ENCODE data around the gene STX8.
"Not testable (repeated sequence)": the region's sequence is repeated elsewhere in the genome, so short reads cannot be mapped to it uniquely, and the experiment has no call there.

STX8 gene

GRCh38 chr17:9258115-9259015 lies 317.3 kb downstream of the STX8 start:
- H3K27ac ChIP-seq = no peak overlapping the region
- no peaks in the 10 kb centered on the region for H3K36me3 ChIP-seq
- no peak overlapping the region for H3K4me3 ChIP-seq (ENCODE audit: low read depth, low read length)
- no peaks in the 10 kb centered on the region for H3K9me3 ChIP-seq (ENCODE audit: severe bottlenecking)
- DNase-seq = no peak
- TF ChIP-seq CTCF (IDR thresholded peaks at IDR 0.05; ENCODE audit: low read depth, low read length) = no peak
- H3K27me3 ChIP-seq (ENCODE audit: insufficient read depth, low read depth, severe bottlenecking) = no peaks in the 10 kb centered on the region

- not testable (repeated sequence) for H3K9me3 ChIP-seq (ENCODE audit: severe bottlenecking); H3K4me3 ChIP-seq (ENCODE audit: low read depth, low read length); DNase-seq; H3K36me3 ChIP-seq; H3K27me3 ChIP-seq (ENCODE audit: insufficient read depth, low read depth, severe bottlenecking); H3K27ac ChIP-seq
Observed at GRCh38 chr17:9257630-9257965, 318.0 kb downstream of the STX8 start.

- no peak for DNase-seq
- no peak overlapping the region for H3K27ac ChIP-seq
- no peaks in the 10 kb centered on the region for H3K9me3 ChIP-seq (ENCODE audit: severe bottlenecking)
- TF ChIP-seq CTCF (IDR thresholded peaks at IDR 0.05; ENCODE audit: low read depth, low read length) = no peak
- H3K4me3 ChIP-seq (ENCODE audit: low read depth, low read length) = no peak overlapping the region
- no peaks in the 10 kb centered on the region for H3K36me3 ChIP-seq
- no peaks in the 10 kb centered on the region for H3K27me3 ChIP-seq (ENCODE audit: insufficient read depth, low read depth, severe bottlenecking)
Observed at GRCh38 chr17:9256751-9257629, 318.6 kb downstream of the STX8 start.

- TF ChIP-seq CTCF (IDR thresholded peaks at IDR 0.05; ENCODE audit: low read depth, low read length) = no peak
- H3K27ac ChIP-seq = no peak overlapping the region
- no peaks in the 10 kb centered on the region for H3K27me3 ChIP-seq (ENCODE audit: insufficient read depth, low read depth, severe bottlenecking)
- H3K4me3 ChIP-seq (ENCODE audit: low read depth, low read length) = no peak overlapping the region
- H3K36me3 ChIP-seq = no peaks in the 10 kb centered on the region
- no peaks in the 10 kb centered on the region for H3K9me3 ChIP-seq (ENCODE audit: severe bottlenecking)
- no peak for DNase-seq
Observed at GRCh38 chr17:9256361-9256750, 319.3 kb downstream of the STX8 start.

GRCh38 chr17:9255833-9256232 lies 319.8 kb downstream of the STX8 start:
- no peaks in the 10 kb centered on the region for H3K27me3 ChIP-seq (ENCODE audit: insufficient read depth, low read depth, severe bottlenecking)
- H3K4me3 ChIP-seq (ENCODE audit: low read depth, low read length) = no peak overlapping the region
- no peak for DNase-seq
- no peak for TF ChIP-seq CTCF (IDR thresholded peaks at IDR 0.05; ENCODE audit: low read depth, low read length)
- H3K27ac ChIP-seq = no peak overlapping the region
- H3K9me3 ChIP-seq (ENCODE audit: severe bottlenecking) = no peaks in the 10 kb centered on the region
- no peaks in the 10 kb centered on the region for H3K36me3 ChIP-seq

GRCh38 chr17:9254841-9255240 lies 320.8 kb downstream of the STX8 start:
- no peak overlapping the region for H3K27ac ChIP-seq
- H3K9me3 ChIP-seq (ENCODE audit: severe bottlenecking) = no peaks in the 10 kb centered on the region
- no peaks in the 10 kb centered on the region for H3K36me3 ChIP-seq
- no peak overlapping the region for H3K4me3 ChIP-seq (ENCODE audit: low read depth, low read length)
- no peak for DNase-seq
- no peak for TF ChIP-seq CTCF (IDR thresholded peaks at IDR 0.05; ENCODE audit: low read depth, low read length)
- H3K27me3 ChIP-seq (ENCODE audit: insufficient read depth, low read depth, severe bottlenecking) = no peaks in the 10 kb centered on the region

Measured in WERI-Rb-1 (cell line).